ENCODE results near the gene GIPC3. TPM values are rescaled to one million over a fixed set of nuclear protein-coding genes. Genes with fewer than 3 reads are reported as not detected.
A peak's percentile ranks its signal among the peaks of the same experiment; 100 is the strongest.

Gene GIPC3
- total RNA-seq, 1 donor: under 0.01 TPM

- H3K27ac ChIP-seq (ENCODE audit: low read depth, low read length): peak within 1 kb of the TSS; percentile 78
- no peak for DNase-seq (ENCODE audit: insufficient read length, low spot score, missing footprints)
- H3K36me3 ChIP-seq (ENCODE audit: insufficient read depth, low read length): peaks cover 11% of the 10 kb centered on the region
- H3K4me1 ChIP-seq (ENCODE audit: insufficient read depth, low read length): peaks cover 7% of the 10 kb centered on the region
- H3K9me3 ChIP-seq (ENCODE audit: low read depth, low read length): no peaks in the 10 kb centered on the region
- no peaks in the 10 kb centered on the region for H4K20me1 ChIP-seq (ENCODE audit: insufficient read depth, low read length)
- peak within 1 kb of the TSS; percentile 94 for H3K4me2 ChIP-seq (ENCODE audit: insufficient read depth, low read length)
- H3K79me2 ChIP-seq (ENCODE audit: insufficient read depth, low read length): peaks cover 5% of the 10 kb centered on the region
- peak within 1 kb of the TSS; percentile 90 for H3K4me3 ChIP-seq (ENCODE audit: insufficient read depth, low read length)
- H2AFZ ChIP-seq (ENCODE audit: low read length): peak within 1 kb of the TSS; percentile 100
- no peak for TF ChIP-seq CTCF (IDR thresholded peaks at IDR 0.05; ENCODE audit: extremely low read depth, low read depth, low read length)
- H3K27me3 ChIP-seq (ENCODE audit: insufficient read depth, low read length): no peaks in the 10 kb centered on the region
Observed at GRCh38 chr19:3572855-3573161, 12.5 kb upstream of the GIPC3 start, which contains the start of gene HMG20B. Gene HMG20B (plus strand): TSS chr19:3572944. CDS start chr19:3573310, 366 bp downstream.

DNA sequence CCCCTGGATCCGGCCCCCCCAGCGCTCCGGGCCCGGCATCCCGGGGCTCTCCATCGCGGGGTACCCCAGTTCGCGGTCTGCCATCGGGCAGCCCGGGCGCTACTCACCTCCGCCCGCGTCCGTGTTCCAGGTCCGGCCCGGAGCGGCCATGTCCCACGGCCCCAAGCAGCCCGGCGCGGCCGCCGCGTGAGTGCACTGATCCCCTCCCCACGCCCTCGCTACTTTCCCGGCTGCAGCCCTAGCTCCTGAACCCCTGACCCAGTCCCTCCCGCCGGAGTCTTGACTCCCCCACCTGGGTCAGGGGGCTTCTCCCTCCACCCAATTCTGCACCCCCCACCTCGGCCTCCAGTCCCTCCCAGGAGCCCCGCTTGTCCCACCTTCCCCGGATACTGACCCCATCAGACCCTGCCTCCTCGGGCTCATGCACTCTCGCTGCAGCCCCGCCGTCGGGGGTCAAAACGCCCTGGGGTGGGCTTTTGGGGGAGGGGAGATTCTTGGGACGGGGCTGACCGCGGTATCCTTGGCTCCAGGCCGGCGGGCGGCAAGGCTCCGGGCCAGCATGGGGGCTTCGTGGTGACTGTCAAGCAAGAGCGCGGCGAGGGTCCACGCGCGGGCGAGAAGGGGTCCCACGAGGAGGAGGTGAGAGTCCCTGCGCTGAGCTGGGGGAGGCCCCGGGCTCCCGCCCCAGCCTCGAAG lies 12.0 kb upstream of the GIPC3 start:
- Histone ChIP-seq H2AFZ (ENCODE audit: low read length) (peak overlapping the region; percentile 35), H4K20me1 (ENCODE audit: insufficient read depth, low read length) (no peaks in the 10 kb centered on the region), H3K4me3 (ENCODE audit: insufficient read depth, low read length) (peak overlapping the region; percentile 90), H3K27me3 (ENCODE audit: insufficient read depth, low read length) (no peaks in the 10 kb centered on the region), H3K36me3 (ENCODE audit: insufficient read depth, low read length) (peaks cover 11% of the 10 kb centered on the region), H3K9me3 (ENCODE audit: low read depth, low read length) (no peaks in the 10 kb centered on the region), H3K27ac (ENCODE audit: low read depth, low read length) (peak overlapping the region; percentile 41), H3K4me1 (ENCODE audit: insufficient read depth, low read length) (peaks cover 7% of the 10 kb centered on the region), H3K79me2 (ENCODE audit: insufficient read depth, low read length) (peaks cover 5% of the 10 kb centered on the region), H3K4me2 (ENCODE audit: insufficient read depth, low read length) (peak overlapping the region; percentile 86)
- DNase-seq (ENCODE audit: insufficient read length, low spot score, missing footprints): peak; percentile 81
- no peak for TF ChIP-seq CTCF (IDR thresholded peaks at IDR 0.05; ENCODE audit: extremely low read depth, low read depth, low read length)

DNA sequence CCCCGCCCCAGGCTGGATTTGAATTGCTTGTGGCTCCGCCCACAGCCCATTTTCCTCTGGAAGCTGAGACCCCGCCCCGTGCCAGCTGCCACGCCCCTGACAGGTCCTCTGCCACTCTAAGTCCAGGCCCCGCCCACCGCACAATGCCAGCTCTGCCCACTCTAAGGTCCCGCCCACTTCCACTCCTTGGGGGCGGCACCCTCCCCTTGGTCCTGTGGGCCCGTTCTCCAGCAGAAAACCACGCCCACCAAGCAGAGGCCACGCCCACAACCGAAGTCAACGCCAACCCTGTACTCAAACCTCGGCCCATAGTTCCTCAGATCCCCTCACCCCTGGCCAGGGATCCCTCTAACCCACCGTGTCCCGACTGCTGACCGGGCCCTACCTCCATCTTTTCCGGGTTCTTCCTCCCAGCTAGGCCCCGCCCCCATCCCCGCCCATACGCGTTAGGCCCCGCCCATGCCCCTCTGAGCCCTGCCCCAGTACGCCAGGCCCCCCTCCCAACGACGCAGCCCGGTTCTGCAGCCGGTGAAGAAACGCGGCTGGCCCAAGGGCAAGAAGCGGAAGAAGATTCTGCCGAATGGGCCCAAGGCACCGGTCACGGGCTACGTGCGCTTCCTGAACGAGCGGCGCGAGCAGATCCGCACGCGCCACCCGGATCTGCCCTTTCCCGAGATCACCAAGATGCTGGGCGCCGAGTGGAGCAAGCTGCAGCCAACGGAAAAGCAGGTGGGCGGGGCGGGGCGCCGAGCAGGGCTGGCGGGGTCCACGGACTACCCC lies 11.2 kb upstream of the GIPC3 start:
- H3K27ac ChIP-seq (ENCODE audit: low read depth, low read length): no peak overlapping the region
- peak overlapping the region; percentile 86 for H3K4me2 ChIP-seq (ENCODE audit: insufficient read depth, low read length)
- no peak overlapping the region for H2AFZ ChIP-seq (ENCODE audit: low read length)

More for the DNA sequence above, 11.2 kb upstream of the GIPC3 start:
- Histone ChIP-seq H3K27me3 (ENCODE audit: insufficient read depth, low read length) (no peaks in the 10 kb centered on the region), H3K79me2 (ENCODE audit: insufficient read depth, low read length) (peaks cover 5% of the 10 kb centered on the region), H3K36me3 (ENCODE audit: insufficient read depth, low read length) (peaks cover 11% of the 10 kb centered on the region), H3K4me3 (ENCODE audit: insufficient read depth, low read length) (peak overlapping the region; percentile 90), H3K9me3 (ENCODE audit: low read depth, low read length) (no peaks in the 10 kb centered on the region), H3K4me1 (ENCODE audit: insufficient read depth, low read length) (peaks cover 7% of the 10 kb centered on the region), H4K20me1 (ENCODE audit: insufficient read depth, low read length) (no peaks in the 10 kb centered on the region)
- no peak for TF ChIP-seq CTCF (IDR thresholded peaks at IDR 0.05; ENCODE audit: extremely low read depth, low read depth, low read length)
- DNase-seq (ENCODE audit: insufficient read length, low spot score, missing footprints): peak; percentile 99
